Gastrocnemius medialis (tissue), 4 donors: ENCODE data around the gene TRHDE.

Experiments
- CTCF ChIP-seq, 5 experiments: fragments of 450-650 bp in 3 of 5; fragments of 200-600 bp in 2 of 5; sonication (generic) in 2 of 5; IDR thresholded peaks in 4 of 5; conservative IDR thresholded peaks in 1 of 5; 1 replicate in 4 of 5; 2 replicates in 1 of 5; pipeline ENCODE4 v1.5.1; 2016 to 2019; ENCODE audit warnings: antibody characterized with exemption in 5 of 5, mild to moderate bottlenecking in 3 of 5, moderate library complexity in 3 of 5
- POLR2A ChIP-seq, 2 donors: fragments of 450-650 bp; IDR thresholded peaks; one replicate each; pipeline ENCODE4 v1.6.1; 2017; ENCODE audit warnings: antibody characterized with exemption in 2 of 2, mild to moderate bottlenecking in 2 of 2, moderate library complexity in 2 of 2

GRCh38 chr12:72467985-72468384, 195.8 kb downstream of the TRHDE start:
- TF ChIP-seq POLR2A (IDR thresholded peaks at IDR 0.05) (no peak), CTCF (IDR thresholded peaks at IDR 0.05 in 4 of 5, conservative IDR thresholded peaks at IDR 0.05 in 1 of 5) (no peak)
